ENCODE data around the gene PTP4A1. TPM values are rescaled to one million over a fixed set of nuclear protein-coding genes. Genes with fewer than 3 reads are reported as not detected.
A peak's percentile ranks its signal among the peaks of the same experiment; 100 is the strongest.

PTP4A1 gene
- total and polyA plus RNA-seq, 2 experiments from 2014 or later: 213 to 264 TPM

- 5% methylated on average over 23 of the region's 23 CpGs for WGBS (ENCODE audit: low lambda C conversion rate, missing lambda C conversion rate)
- H3K9me3 ChIP-seq (ENCODE audit: low read depth): no peaks in the 10 kb centered on the region
- H3K27me3 ChIP-seq: no peaks in the 10 kb centered on the region
- H3K36me3 ChIP-seq (replicated peaks; ENCODE audit: insufficient read depth, low read depth): no peaks in the 10 kb centered on the region
- DNase-seq (ENCODE audit: low spot score): peak; percentile 84
- peak overlapping the region; percentile 68 for H3K4me3 ChIP-seq
- TF ChIP-seq EZH2phosphoT487 (IDR thresholded peaks at IDR 0.05; ENCODE audit: low read depth, severe bottlenecking, unreplicated experiment) (no peak), EZH2 (IDR thresholded peaks at IDR 0.05; ENCODE audit: borderline replicate concordance) (no peak), CTCF (IDR thresholded peaks at IDR 0.05; ENCODE audit: poor library complexity) (peak; percentile 92)
- H3K27ac ChIP-seq: peak overlapping the region; percentile 84
- H3K79me2 ChIP-seq: no peaks in the 10 kb centered on the region
- no peaks in the 10 kb centered on the region for H3K9me2 ChIP-seq (replicated peaks; ENCODE audit: insufficient read depth)
- H3K4me2 ChIP-seq: peak overlapping the region; percentile 88
- peaks cover 6% of the 10 kb centered on the region for H3K4me1 ChIP-seq (ENCODE audit: insufficient read depth)
- H4K20me1 ChIP-seq (ENCODE audit: insufficient read depth, poor library complexity, severe bottlenecking): no peaks in the 10 kb centered on the region
- peak overlapping the region; percentile 99 for H2AFZ ChIP-seq
Observed at GRCh38 chr6:63598049-63599036, 26.1 kb downstream of the PTP4A1 start.

- Histone ChIP-seq H4K20me1 (ENCODE audit: insufficient read depth, poor library complexity, severe bottlenecking) (no peaks in the 10 kb centered on the region), H3K27me3 (no peaks in the 10 kb centered on the region), H3K4me2 (peak overlapping the region; percentile 88), H3K4me1 (ENCODE audit: insufficient read depth) (peaks cover 6% of the 10 kb centered on the region), H3K4me3 (no peak overlapping the region), H3K79me2 (no peaks in the 10 kb centered on the region), H3K36me3 (replicated peaks; ENCODE audit: insufficient read depth, low read depth) (no peaks in the 10 kb centered on the region), H3K9me3 (ENCODE audit: low read depth) (no peaks in the 10 kb centered on the region), H3K9me2 (replicated peaks; ENCODE audit: insufficient read depth) (no peaks in the 10 kb centered on the region), H3K27ac (peak overlapping the region; percentile 84), H2AFZ (peak overlapping the region; percentile 99)
- DNase-seq (ENCODE audit: low spot score): no peak
- 88% methylated on average over 7 of the region's 7 CpGs for WGBS (ENCODE audit: low lambda C conversion rate, missing lambda C conversion rate)
- TF ChIP-seq CTCF (IDR thresholded peaks at IDR 0.05; ENCODE audit: poor library complexity): no peak
- TF ChIP-seq EZH2phosphoT487 (IDR thresholded peaks at IDR 0.05; ENCODE audit: low read depth, severe bottlenecking, unreplicated experiment): no peak
- TF ChIP-seq EZH2 (IDR thresholded peaks at IDR 0.05; ENCODE audit: borderline replicate concordance): no peak
Observed at GRCh38 chr6:63599243-63599642, 27.0 kb downstream of the PTP4A1 start.

- DNase-seq (ENCODE audit: low spot score): no peak
- Histone ChIP-seq H4K20me1 (ENCODE audit: insufficient read depth, poor library complexity, severe bottlenecking) (no peaks in the 10 kb centered on the region), H3K4me2 (no peak overlapping the region), H3K9me3 (ENCODE audit: low read depth) (no peaks in the 10 kb centered on the region), H3K27ac (no peak overlapping the region), H3K36me3 (replicated peaks; ENCODE audit: insufficient read depth, low read depth) (no peaks in the 10 kb centered on the region), H3K4me1 (ENCODE audit: insufficient read depth) (peaks cover 6% of the 10 kb centered on the region), H2AFZ (no peak overlapping the region), H3K79me2 (no peaks in the 10 kb centered on the region), H3K27me3 (no peaks in the 10 kb centered on the region), H3K9me2 (replicated peaks; ENCODE audit: insufficient read depth) (no peaks in the 10 kb centered on the region), H3K4me3 (no peak overlapping the region)
- no peak for TF ChIP-seq EZH2 (IDR thresholded peaks at IDR 0.05; ENCODE audit: borderline replicate concordance)
- TF ChIP-seq CTCF (IDR thresholded peaks at IDR 0.05; ENCODE audit: poor library complexity): no peak
- TF ChIP-seq EZH2phosphoT487 (IDR thresholded peaks at IDR 0.05; ENCODE audit: low read depth, severe bottlenecking, unreplicated experiment): no peak
- WGBS (ENCODE audit: low lambda C conversion rate, missing lambda C conversion rate): 88% methylated on average over 6 of the region's 6 CpGs
Observed at GRCh38 chr6:63600136-63600535, 27.9 kb downstream of the PTP4A1 start.

All from hepatocyte (in vitro differentiated cells).